ENCODE results near the gene CRELD2.

The CRELD2 gene

GRCh38 chr22:49970528-49971231, 52.2 kb downstream of the CRELD2 start:
- DNase-seq, result no peak

DNA sequence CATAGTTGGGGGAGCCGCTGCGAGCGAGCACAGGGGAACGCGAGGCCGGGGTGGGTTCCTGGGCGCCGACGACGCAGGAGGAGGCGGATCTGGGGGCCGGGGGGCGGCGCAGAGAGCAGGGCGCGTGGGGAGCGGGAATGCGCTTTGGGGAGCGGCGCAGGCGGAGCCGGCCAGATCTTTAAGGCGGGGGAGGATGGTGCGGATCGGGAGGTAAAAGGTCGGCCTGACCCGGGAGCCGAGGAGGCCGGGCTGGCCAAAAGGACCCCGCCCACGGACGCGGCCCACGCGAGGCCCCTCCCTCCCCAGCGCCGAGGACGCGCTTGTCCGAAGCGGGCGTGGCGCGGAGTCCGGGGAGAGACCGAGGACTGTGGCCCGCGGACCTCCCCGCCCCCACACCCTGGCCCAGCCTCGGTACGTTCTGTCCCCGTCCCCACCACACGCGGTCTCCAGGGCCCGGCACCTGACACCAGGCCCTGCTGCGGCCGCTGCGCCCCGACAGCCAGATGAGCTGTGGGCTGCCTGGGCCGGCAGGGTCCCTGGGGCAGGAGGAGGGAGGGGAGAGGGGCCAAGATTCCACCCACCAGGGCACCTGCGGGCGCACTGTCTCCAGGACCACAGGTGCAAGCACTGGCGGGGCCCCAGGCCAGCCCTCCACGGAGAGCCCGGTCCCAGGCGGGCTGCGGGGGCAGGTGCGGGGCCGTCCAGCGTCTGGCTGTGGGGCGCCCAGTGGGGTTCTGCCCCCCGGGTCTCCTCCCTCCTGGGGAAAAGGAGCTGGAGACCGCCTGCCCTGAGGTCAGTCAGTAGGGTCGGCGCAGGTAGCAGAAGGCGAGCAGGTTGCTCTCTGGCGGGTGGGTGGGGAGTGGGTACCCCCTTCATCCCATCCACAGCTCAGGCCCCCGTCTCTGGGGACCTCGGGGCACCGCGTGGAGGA, 53.1 kb downstream of the CRELD2 start:
- DNase-seq, result no peak

DNA sequence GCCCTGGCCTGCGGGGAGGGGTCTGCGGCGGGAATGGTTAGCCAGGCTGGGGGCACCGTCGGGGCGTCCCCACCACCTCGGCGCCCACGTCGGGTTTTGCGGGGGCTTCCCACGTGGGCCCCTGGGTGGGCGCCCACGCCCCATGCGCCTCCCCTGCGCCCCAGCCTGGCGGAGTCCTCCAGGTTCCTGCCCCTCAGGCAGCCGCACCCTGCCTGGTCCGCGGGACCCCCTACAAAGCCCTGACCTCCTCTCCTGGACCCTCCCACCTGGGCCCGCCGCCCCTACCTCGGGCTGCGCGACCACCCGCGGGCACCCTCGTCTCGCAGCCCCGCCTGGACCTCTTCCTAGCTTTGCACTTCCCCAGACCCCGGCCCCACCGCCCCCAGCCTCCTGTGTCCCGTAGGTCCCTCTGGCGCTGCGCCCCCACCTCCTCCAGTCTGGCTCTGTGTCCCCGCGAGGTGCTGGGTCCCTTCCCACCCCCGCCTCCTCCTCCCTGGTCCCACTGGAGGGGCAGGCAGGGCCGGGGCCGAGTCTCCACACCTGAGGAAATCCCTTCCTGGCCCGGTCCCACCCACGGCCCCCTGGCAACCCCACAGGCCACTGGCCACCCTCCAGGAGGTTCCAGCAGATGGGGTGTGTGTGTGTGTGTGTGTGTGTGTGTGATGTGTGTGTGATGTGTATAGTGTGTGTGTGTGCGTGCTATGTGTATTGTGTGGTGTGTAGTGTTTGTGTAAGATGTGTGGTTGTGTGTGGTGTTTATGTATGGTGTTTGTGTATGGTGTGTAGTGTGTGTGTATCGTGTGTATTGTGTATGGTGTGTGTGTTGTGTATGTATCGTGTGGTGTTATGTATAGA, 54.0 kb downstream of the CRELD2 start:
- DNase-seq, result no peak

GRCh38 chr22:49973018-49973961, 54.9 kb downstream of the CRELD2 start:
- no peak for DNase-seq

DNA sequence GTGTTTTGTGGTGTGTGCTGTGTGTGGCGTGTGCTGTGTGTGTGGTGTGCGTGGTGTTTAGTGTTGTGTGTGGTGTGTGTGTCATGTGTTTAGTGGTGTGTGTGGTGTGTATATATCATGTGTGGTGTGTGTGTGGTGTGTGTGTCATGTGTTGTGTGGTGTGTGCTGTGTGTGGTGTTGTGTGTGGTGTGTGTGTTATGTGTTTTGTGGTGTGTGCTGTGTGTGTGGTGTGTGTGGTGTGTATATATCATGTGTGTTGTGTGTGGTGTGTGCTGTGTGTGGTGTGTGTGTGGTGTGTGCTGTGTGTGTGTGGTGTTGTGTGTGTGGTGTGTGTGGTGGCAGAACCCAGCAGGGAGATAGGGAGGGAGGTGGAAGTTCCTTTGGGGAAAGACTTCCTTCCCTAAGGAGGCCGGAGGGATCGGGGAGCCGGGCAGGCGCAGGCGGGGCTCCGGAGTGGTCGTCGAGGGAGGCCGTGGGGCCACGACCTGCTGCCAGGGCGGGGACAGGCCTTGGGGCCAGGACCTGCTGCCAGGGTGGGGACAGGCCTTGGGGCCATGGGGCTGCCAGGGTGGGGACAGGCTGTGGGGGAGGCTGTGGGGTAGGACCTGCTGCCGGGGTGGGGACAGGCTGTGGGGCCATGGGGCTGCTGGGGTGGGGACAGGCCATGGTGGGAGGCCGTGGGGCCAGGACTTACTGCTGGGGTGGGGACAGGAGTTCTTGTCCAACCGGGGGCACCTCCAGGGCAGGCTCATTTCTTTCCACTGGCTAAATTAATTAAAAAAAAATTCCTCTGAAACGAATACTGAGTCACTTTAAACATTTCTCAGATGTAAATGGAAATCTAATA, 57.3 kb downstream of the CRELD2 start:
- no peak for DNase-seq

DNA sequence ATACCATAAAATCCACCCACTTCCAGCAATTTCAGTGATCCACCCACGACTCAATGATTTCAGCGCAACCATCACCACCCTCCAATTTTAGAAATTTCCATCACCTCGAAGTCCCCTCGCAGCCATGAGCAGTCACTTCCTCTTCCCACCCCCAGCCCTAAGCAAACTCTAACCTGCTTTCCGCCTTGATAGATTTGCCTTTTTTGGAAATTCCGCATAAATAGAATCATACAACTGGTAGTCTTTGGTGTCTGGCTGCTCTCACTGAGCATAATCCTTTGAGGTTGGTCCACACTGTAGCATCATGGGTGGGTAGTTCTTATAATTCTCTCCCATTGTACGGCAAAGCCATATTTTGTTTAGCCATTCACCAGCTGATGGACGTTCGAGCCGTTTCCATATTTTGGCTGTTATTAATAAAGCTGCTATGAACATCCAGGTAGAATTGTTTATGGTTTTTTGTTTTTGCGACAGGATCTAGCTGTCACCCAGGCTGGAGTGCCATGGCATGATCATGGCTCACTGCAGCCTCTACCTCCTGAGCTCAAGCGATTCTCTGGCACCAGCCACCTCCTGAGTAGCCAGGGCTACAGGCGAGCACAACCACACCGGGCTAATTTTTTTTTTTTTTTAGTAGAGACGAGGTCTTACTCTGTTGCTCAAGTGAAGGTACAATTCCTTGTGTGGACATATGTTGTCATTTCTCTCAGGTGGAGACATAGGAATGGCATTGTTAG, 58.2 kb downstream of the CRELD2 start:
- DNase-seq, result no peak
